Brain microvascular endothelial cell (primary cell): ENCODE measurements around the gene ERC2.
A peak's percentile ranks its signal among the peaks of the same experiment; 100 is the strongest.

Source experiments
- DNase-seq: peaks from one replicate; pipeline ENCODE4 v3.0.0-alpha.2; 2020
- H3K27ac ChIP-seq: fragments of 250-450 bp; sonication (Bioruptor Pico); 2 replicates; pipeline ENCODE4 v1.5.1; 2020; ENCODE audit warnings: mild to moderate bottlenecking, moderate library complexity
- H3K27me3 ChIP-seq: fragments of 250-450 bp; sonication (Bioruptor Pico); replicated peaks from 2 replicates; pipeline ENCODE4 v1.5.1; 2020; ENCODE audit warnings: mild to moderate bottlenecking
- H3K36me3 ChIP-seq: fragments of 250-450 bp; sonication (Bioruptor Pico); replicated peaks from 2 replicates; pipeline ENCODE4 v1.5.1; 2020; ENCODE audit warnings: mild to moderate bottlenecking
- H3K4me3 ChIP-seq: 2 replicates; pipeline ENCODE4 v1.5.1; 2011; ENCODE audit warnings: low read depth, mild to moderate bottlenecking, control low read depth, low read length, moderate library complexity
- in situ Hi-C: cut with HindIII; loops from 2 replicates; pipeline ENCODE4 v1.10.0; 2017; ENCODE audit warnings: low sequenced_read_pairs, low pct_ligation_motif_present
- TF ChIP-seq, protein P1 (sequence below): IDR thresholded peaks from 2 replicates; pipeline ENCODE4 v1.5.1; 2011; ENCODE audit warnings: low read depth, mild to moderate bottlenecking, moderate library complexity, low read length, control low read depth, inconsistent platforms; ENCODE audit errors: missing control alignments

The ERC2 gene

DNA sequence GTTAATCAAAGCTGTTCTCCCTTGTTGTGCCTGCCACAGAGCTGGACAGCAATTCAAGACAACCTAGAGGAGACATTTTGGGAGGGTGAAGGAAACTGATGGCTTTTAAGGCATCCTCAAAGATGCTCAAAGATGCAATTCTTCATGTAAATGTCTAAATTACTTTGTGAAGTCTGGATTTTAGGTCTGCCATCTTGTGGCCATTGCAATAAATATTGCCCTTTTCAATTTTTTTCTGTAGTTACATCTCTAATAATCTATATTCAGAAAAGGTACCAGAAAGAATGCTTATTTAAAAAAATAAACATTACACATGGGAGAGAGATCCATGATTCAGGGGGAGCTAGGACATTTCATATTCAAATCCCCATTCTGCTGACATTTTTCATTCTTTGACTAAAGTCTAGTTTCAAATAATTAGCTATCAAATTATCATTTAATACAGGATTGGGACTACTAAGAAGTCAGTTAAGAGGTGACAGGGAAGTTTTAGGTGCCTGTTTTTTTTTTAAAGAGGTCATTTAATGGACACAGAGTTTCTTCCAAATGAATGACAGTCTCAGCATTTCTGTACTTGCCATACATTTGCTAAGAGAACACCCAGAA lies 721.4 kb downstream of the ERC2 start:
- in situ Hi-C loops = no loop called here
- no peak for DNase-seq
- no peak overlapping the region for H3K27ac ChIP-seq
- TF ChIP-seq, protein P1, sequence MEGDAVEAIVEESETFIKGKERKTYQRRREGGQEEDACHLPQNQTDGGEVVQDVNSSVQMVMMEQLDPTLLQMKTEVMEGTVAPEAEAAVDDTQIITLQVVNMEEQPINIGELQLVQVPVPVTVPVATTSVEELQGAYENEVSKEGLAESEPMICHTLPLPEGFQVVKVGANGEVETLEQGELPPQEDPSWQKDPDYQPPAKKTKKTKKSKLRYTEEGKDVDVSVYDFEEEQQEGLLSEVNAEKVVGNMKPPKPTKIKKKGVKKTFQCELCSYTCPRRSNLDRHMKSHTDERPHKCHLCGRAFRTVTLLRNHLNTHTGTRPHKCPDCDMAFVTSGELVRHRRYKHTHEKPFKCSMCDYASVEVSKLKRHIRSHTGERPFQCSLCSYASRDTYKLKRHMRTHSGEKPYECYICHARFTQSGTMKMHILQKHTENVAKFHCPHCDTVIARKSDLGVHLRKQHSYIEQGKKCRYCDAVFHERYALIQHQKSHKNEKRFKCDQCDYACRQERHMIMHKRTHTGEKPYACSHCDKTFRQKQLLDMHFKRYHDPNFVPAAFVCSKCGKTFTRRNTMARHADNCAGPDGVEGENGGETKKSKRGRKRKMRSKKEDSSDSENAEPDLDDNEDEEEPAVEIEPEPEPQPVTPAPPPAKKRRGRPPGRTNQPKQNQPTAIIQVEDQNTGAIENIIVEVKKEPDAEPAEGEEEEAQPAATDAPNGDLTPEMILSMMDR = peak; percentile 33
- H3K27me3 ChIP-seq = no peaks in the 10 kb centered on the region
- no peak overlapping the region for H3K4me3 ChIP-seq
- no peaks in the 10 kb centered on the region for H3K36me3 ChIP-seq

DNA sequence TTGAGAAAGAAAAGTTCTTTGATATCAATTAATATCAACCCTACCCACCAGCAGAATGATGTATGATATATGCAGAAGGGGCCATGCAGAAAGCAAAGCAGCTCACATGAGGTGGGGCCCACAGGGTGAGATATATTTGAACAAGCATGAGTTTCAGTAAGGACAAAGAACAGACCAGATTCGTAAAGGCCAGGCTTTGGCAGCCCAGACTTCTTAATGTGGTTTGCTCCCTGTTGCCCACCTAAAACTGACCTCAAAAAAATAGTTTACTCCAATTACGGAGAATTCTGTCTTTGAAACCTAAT lies 725.5 kb downstream of the ERC2 start:
- no peaks in the 10 kb centered on the region for H3K36me3 ChIP-seq
- TF ChIP-seq, protein P1 = no peak
- DNase-seq = no peak
- in situ Hi-C loops = no loop called here
- H3K27ac ChIP-seq = no peak overlapping the region
- no peak overlapping the region for H3K4me3 ChIP-seq
- H3K27me3 ChIP-seq = no peaks in the 10 kb centered on the region

DNA sequence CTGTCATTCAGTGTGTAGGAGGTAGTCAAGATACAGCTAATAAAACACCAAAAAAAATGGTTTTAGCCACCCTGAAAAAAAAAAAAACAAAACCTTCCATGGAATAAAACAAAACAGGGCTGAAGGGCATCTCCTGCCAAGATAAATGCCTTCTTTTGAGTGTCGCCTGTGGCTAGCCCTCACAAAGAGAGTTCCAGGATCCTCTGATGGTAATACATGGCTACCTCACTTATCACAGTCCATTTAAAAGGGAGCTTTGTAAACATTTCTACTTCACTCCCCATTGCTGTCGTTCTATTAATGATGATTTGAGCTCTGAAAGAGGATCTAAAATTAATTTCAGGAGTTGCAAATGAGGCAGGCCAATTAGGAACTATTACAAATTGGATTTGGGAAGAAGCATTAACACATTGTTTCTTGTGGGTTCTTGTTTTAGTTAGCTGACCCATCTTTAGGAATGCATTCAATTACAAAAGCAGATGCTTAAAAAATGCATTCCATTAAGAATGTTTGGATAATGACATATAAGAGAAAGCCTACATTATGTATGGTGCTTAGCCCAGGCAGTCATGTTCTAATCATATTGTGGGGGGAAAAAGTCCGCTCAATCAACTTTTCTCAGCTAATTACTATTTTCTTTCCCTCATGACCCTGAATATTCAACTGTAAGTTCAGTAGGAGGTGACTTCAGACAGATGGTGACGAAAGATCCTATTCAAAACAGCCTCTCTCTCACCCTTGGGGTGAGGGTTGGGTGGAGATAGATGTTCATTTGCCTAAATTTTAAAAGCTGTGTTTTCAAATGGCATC lies 726.0 kb downstream of the ERC2 start:
- TF ChIP-seq, protein P1 = no peak
- DNase-seq = no peak
- in situ Hi-C loops = no loop called here
- Histone ChIP-seq H3K27me3 (no peaks in the 10 kb centered on the region), H3K4me3 (no peak overlapping the region), H3K36me3 (no peaks in the 10 kb centered on the region), H3K27ac (no peak overlapping the region)

DNA sequence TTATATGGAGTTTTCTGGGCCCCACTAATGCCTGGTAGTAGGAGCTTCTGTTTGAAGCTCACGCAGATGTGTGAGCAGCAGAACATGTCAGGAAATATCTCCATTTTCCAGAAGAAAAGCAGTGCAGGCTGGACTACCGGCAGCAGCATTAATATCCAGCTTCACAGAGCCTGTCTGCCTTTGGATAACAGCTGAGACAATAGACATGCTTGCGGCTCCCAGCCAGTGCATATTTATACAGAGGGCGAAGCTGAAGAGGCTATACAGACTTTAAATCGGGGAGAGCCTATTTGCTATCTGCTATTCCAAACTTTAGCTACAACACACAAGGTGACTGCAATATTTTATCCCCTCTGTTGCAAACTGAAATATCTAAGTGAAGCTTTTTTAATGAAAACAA lies 731.1 kb downstream of the ERC2 start:
- Histone ChIP-seq H3K4me3 (no peak overlapping the region), H3K36me3 (no peaks in the 10 kb centered on the region), H3K27me3 (no peaks in the 10 kb centered on the region), H3K27ac (no peak overlapping the region)
- TF ChIP-seq, protein P1 = no peak
- no peak for DNase-seq
- in situ Hi-C loops = no loop called here

GRCh38 chr3:55735976-55736375 lies 732.3 kb downstream of the ERC2 start:
- TF ChIP-seq, protein P1 = no peak
- H3K27ac ChIP-seq = no peak overlapping the region
- H3K27me3 ChIP-seq = no peaks in the 10 kb centered on the region
- no peak for DNase-seq
- H3K36me3 ChIP-seq = no peaks in the 10 kb centered on the region
- no peak overlapping the region for H3K4me3 ChIP-seq
- in situ Hi-C loops = no loop called here
